Activated gamma-delta T cell (primary cell): Measurements from ENCODE around the gene ZNF346.

Source experiments
- DNase-seq: peaks from one replicate; lab custom pipeline; 2025; lab: John Stamatoyannopoulos, UW

Gene ZNF346

DNA sequence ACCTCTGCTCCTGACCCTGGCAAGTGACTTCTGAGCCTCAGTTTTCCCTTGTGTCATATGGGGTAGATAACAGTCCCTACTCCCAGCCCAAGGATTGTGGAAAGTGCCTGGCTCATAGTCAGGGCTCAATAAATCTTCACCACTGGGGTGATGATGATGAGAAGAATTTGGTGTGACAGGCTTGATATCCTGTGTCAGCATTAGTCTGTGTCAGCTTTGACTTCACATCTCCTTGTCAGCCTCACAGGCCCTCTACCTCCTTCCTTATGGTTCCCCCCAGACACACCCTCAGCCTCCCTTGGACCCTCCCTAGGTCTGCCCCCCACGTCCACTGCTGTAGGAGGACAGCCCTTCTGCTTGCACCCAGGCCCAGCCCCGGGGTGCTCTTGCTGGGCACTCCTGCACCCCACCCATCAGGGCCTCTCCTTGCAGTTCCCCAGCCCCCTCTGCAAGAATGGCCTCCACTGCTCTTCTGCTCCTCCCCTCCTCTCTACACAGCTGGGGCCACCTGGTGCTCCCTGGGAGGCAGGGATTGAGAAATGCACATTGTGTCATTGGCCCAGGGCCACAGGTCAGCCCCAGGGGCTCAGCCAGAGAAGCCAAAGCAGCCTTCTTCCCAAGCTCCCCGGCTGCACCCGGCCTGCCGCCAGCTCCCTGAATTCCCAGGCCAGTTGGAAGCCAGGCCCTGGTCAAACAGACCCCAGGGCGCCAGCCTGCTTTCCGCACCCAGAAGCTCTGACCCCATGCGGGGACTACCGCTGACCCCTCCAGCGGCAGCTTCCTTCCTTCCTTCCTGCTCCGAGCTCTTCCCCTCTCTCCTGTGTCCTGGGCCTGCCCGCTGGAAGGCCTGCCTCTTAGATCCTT lies 72.0 kb downstream of the ZNF346 start:
- DNase-seq, result no peak

- DNase-seq, result no peak
Measured at GRCh38 chr5:177095088-177095669, 72.7 kb downstream of the ZNF346 start.

GRCh38 chr5:177096162-177097015 lies 73.9 kb downstream of the ZNF346 start:
- no peak for DNase-seq

DNA sequence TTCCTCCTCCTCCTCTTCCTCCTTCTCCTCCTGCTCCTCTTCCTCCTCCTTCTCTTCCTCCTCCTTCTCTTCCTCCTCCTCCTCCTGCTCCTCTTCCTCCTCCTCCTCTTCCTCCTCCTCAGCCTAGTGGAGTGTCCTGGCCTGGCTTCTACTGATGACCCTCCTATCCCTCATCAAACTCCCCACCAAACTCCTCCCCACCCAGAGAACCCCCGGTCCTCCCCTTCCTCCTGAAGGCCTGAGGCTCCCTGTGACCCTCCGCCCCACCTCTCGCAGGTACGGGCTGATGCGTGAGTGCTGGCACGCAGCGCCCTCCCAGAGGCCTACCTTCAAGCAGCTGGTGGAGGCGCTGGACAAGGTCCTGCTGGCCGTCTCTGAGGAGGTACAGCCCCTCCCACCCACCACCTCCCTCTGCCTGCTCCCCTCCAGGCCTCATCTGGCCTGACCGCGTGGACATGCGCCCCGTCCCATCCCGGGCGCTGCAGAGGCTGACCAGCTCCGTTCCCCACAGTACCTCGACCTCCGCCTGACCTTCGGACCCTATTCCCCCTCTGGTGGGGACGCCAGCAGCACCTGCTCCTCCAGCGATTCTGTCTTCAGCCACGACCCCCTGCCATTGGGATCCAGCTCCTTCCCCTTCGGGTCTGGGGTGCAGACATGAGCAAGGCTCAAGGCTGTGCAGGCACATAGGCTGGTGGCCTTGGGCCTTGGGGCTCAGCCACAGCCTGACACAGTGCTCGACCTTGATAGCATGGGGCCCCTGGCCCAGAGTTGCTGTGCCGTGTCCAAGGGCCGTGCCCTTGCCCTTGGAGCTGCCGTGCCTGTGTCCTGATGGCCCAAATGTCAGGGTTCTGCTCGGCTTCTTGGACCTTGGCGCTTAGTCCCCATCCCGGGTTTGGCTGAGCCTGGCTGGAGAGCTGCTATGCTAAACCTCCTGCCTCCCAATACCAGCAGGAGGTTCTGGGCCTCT lies 74.8 kb downstream of the ZNF346 start:
- DNase-seq, result no peak

GRCh38 chr5:177098120-177098469 lies 75.6 kb downstream of the ZNF346 start:
- no peak for DNase-seq

GRCh38 chr5:177098470-177099141 lies 76.1 kb downstream of the ZNF346 start:
- DNase-seq, result no peak

DNA sequence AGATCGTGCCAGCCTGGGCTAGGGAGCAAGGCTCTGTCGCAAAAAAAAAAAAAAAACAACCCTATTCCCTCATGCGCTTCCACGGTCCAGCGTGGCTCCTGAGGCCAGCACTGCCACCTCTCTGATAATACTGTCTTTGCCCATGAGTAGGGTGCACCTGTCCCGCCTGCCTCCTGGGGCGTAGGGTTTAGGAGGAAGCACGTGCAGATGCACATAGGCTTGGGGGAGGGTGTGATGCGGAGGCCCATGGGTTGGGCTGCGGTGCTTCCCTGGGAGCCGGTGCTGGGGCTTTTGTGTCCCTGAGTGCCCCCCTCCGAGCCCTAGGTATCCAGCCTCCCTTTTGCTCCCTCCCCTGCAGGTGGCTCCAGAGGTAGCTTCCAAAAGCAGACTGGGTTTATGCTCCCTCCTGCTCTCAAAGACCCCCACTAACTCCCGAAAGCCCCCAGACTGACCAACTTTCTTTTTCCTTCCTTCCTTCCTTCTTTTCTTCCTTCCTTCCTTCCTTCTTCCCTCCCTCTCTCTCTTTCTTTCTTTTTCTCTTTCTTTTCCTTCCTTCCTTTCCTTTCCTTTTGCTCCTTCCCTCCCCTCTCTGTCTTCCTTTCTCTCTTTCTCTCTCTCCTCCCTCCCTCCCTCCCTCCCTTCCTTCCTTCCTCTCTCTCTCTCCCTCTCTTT lies 77.1 kb downstream of the ZNF346 start:
- no peak for DNase-seq

DNA sequence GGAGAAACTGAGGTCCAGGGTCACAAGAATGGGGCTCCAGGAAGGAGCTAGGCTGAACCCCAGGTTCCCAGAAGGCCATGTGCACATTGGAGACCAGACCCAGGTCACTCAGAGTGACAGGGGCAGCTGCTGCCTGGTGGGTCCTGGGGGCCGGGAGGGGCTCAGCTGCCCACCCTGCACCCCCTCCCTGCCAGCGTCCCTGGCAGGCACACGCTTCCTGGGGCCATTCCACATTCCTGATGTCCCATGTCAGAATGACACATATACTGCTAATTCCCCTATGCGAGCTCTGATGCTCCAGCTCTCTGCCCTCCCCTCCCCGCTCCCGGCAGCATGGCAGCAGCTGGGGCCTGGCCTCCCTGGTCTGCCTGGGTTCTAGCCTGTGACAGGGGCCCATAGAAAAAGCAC lies 78.2 kb downstream of the ZNF346 start:
- DNase-seq, result no peak

DNA sequence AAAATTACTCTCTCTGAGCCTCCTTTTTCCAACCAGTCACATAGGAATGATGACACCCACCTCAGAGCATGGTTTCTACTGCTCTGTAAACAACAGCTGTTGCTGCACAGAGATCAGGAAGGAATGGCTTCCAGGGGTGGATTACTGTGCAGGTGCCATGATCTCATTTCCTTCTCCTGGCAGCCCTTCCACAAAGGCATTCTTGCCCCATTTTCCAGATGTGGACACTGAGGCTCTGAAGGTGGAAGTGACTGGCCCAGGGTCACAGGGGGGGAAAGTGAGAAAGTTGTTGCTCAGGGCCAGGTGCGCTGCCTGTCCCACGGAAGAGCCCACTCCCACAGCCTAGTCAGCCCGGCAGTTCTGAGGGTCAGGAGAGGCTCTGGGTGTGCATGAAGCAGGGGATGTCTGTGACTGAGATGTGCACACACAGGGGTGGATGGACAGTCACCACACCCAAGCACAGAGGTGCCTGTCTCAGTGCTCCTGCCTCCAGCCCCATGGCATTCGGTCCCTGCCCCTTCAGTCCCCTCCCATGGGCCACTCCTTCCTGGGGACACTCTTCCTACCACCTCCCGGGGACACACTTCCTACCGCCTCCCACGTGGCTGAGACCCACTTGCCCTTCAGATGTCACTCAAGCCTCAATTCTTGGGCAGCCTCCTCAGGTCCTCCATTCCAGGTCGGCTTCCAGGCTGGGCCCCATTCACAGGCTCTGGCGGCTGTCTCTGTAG lies 81.2 kb downstream of the ZNF346 start:
- no peak for DNase-seq

GRCh38 chr5:177105691-177106476 lies 83.4 kb downstream of the ZNF346 start:
- DNase-seq, result no peak

DNA sequence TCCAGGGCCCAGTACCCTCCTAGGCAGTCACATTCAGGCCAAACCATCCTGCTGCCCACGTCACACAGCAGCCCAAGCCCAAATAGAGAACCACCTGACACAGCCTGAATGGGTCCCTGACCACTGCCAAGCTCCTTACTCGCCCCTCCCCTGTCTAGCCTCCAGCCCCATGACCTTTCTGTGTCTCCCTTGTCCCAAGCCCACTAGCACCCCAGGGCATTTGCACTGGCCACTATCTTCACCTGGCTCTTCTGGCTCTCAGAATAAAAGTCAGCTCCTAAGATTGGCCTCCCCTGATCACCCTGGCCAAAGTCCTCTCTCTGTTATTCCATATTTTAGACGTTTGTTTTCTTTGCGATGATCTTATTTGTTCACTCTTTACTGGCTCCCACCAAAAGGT lies 84.7 kb downstream of the ZNF346 start:
- DNase-seq, result no peak

- DNase-seq, result no peak
Measured at GRCh38 chr5:177109810-177110209, 87.3 kb downstream of the ZNF346 start.

GRCh38 chr5:177111720-177112394 lies 89.4 kb downstream of the ZNF346 start:
- DNase-seq, result no peak

- DNase-seq, result no peak
Measured at GRCh38 chr5:177112589-177113220, 90.2 kb downstream of the ZNF346 start.

DNA sequence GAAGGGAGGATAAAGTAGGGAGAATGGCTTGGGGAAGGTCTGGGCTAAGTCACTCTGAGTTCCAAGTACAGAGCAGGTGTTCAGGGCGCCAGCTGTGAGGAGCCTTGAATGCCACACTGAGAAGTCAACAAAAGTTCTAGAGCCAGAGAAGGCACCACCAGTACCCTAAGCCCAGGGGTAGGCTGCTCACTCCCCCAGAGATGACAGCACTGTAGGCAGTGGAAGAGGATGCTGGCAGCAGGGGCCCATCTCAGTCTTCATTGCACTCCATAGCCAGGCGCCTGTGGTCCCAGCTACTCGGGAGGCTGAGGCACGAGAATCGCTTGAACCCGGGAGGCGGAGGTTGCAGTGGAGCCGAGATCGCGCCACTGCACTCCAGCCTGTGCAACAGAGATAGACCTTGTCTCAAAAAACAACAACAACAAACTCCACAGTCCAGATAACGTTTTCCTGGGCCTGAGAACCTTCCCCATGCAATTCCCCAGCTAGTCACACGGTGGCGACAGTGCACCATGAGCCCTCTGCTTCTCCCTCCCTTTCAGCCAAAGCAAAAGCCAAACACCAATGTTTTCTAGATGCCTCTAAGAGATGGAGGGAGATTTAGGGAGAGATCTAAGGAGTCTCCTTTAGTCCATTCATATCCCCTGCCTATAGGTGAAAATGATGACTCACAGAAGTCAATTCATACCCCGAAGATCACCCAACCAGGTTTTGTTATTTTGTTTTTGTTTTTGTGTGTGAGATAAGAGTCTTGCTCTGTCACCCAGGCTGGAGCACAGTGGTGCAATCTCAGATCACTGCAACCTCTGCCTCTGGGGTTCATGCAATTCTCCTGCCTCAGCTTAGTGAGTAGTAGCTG lies 91.3 kb downstream of the ZNF346 start:
- DNase-seq, result no peak

DNA sequence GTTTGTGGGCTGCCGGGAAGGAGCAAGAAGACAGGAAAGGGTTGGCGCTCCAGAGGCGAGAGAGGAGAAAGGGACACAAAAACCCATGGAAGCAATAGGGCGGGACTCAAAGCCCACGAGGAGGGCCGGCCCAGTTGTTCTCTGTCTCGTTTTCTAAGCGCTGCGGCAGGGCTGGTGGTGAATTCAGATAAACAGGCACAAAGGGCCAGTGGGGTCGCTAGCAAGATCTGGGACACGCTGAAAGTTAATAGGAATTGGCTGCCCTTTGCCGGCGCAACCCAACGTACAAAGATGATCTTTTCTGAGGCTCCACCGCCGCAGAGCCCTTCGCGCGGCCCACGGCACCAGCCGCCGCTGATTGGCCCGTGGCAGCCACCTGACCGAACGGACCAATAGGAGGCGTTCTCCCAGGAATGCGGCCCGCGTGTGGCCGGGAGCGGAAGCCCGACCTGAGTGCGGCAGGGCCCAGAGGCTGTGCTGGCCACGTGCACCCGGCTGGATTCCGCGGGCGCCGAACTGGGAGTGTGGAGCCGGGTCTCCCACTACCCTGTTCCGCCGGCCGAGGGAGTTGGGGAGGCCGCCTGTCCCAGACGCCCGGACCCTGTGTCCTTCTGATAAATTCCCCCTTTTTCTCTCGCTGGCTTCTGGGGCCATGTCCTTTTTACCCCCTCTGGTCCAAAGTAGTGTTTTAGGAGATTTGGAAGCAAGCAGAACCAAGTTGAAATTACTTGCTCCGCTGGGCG lies 94.3 kb downstream of the ZNF346 start:
- peak; percentile 66 for DNase-seq
